ENCODE results near the gene HNRNPR.

GRCh38 chr1:23366146-23366545 is 22.1 kb upstream of the HNRNPR start:
- TF ChIP-seq CTCF (optimal IDR thresholded peaks at IDR 0.05 in 1 of 3, IDR thresholded peaks at IDR 0.05 in 1 of 3, conservative IDR thresholded peaks at IDR 0.05 in 1 of 3; ENCODE audit: extremely low read depth in 1 of 3, insufficient read depth in 2 of 3, low read length in 3 of 3): no peak
- no peak for TF ChIP-seq EZH2 (IDR thresholded peaks at IDR 0.05; ENCODE audit: low read length)
